ENCODE results near the gene ACTN4. TPM values are rescaled to one million over a fixed set of nuclear protein-coding genes. Genes with fewer than 3 reads are reported as not detected.

ACTN4 gene
- polyA plus RNA-seq, 4 donors: 655 to 698 (median 680) TPM

DNA sequence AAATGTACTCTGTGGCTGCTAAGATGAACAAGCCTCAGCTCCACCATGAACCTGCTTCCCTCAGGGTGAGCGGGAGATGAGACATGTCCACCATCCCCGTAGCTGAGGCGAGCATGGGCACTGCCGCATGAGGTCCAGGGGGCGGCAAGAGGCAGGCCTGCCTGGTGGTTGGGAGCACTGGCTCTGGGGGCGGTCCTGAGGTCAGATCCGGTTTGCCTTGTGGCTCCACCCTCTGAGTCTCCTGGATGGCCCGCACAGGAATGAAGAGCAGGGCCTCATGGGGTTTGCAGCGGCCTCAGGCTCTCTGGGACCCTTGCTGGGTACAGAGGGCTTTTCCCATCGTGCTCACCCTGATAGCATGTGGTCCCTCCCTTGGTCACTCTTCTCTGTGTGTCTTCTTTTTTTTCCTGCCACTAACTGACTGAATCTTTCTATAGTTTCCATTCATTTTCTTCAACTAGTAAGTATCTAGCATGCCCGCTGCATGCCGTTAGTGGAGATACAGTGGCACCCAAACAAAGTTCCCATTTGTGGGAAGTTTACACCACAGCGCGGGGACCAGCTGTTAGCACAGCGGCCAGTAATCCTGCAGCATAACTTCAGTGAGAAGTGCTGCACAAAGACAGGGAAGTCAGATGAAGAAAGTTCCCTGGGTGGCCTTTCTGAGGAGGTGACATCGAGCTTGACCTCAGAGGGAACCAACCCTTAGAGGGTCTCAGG is 59.5 kb downstream of the ACTN4 start:
- DNase-seq (ENCODE audit: low read depth in 4 of 4, low spot score in 2 of 4): no peak

DNA sequence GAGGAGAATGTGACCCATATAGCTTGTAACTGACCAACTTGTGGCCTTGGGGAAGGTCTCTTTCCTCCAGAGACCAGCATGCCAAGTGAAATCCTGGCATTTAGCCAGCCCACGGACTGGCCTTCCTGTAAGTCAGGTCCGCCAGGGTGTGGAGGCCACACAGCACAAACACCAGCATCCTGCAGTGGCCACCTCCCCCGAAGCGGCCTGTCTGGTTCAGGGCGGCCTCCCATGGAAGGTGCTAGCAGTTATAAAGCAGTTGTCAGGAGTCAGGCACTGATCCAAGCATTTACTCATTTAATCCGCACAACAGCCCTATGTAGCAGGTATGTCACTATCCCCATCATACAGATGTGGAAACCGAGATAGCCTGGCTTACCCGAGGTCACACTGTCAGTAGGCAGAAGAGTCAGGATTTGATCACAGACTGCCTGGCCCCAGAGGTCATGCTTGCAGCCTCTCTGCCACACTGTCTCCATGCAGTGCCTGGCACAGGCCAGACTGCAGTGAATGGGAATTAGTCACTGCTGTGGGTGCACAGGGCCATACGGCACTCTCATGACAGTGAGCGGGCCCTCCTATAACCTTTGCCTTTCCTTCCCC is 60.2 kb downstream of the ACTN4 start:
- DNase-seq (ENCODE audit: low read depth in 4 of 4, low spot score in 2 of 4): no peak

DNA sequence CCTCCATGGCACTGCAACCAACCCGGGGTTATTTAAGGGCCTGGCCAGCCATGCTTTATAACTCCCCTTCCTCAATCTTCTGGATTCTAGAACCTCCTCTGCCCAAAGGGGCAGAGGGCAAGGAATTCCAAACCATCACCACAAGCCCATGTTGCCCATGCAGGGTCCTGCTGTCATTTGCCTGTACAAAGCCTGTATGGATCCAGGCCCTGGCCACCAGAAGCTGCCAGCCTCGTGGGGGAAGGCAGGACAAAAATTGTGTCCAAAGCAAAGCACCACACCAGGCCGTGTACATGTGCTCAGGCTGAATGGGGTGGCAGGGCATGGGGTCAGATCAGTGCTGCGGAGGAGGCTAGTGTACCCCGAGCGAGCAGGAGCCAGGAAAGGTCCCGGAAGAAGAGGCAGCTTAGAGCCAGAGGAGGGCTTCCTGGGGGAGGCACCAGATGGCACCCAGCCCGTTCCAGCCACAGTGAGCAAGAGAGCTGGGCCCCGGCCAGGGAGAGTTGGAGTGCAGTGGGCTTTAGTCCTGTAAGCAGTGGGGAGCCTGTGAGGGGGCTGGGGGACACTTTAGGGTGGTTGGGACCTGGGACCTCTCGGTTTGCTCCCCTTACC is 61.1 kb downstream of the ACTN4 start:
- DNase-seq (ENCODE audit: low read depth in 4 of 4, low spot score in 2 of 4): no peak

DNA sequence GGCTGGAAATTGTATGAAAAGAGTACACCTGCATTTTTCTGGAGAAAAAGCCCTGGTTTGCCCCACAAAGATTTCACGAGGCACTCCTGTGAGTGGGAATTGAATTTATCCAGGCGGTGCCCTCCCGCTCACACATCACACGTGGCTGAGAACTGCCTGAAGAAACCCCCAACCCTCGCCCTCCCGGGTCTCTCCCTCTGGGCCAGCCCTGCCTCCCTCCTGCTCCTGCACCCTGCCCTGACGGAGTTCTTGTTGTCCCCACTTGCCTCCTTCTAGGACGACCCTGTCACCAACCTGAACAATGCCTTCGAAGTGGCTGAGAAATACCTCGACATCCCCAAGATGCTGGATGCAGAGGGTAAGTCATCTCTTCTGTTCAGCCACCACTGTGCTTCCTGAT is 61.7 kb downstream of the ACTN4 start:
- DNase-seq (ENCODE audit: low read depth in 4 of 4, low spot score in 2 of 4): no peak

DNA sequence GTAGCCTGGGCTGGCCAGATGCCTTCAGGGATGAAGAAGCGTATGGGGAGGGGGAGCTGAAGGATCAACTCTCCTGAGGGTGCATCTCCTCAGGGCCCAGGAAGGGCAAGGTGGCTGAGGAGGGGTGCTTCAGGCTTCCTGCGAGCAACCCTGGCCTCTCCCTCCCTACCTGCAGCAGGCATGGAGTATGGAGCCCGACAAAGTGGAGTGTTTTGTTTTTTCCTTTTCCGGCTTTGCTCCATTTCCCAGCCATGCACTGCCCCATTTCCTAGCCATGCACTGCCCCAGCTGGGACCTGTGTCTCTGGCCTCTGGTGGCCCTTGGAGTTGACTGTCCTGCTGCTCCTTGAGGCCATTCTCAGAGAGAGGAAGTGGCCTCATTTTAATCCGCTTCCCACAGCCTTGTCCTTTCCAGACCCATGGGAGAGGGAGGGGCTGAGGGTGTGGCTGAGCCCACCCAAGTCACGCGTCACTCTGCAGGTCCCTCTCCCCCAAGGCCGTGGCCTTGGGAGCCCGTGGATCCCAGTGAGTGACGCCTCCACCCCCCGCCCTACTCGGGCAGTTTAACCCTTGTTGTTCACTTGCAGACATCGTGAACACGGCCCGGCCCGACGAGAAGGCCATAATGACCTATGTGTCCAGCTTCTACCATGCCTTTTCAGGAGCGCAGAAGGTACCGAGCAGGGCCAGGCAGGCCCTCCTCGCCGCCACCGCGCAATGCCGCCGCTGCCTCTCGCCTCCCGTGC is 62.4 kb downstream of the ACTN4 start:
- no peak for DNase-seq (ENCODE audit: low read depth in 4 of 4, low spot score in 2 of 4)

DNA sequence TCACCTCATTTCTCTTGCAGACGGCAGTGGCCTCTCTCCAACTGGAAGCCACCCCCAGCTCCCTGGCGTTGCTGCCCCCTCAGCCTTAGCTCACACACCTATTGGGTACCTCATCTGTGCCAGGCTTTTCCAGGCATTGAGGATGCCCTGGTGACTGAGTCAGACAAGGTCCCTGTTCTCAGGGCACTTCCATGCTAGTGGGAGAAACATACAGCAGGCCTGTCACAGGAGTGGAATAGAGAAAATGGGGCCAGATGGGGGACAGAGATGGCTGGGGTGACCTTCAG is 62.9 kb downstream of the ACTN4 start:
- no peak for DNase-seq (ENCODE audit: low read depth in 4 of 4, low spot score in 2 of 4)

DNA sequence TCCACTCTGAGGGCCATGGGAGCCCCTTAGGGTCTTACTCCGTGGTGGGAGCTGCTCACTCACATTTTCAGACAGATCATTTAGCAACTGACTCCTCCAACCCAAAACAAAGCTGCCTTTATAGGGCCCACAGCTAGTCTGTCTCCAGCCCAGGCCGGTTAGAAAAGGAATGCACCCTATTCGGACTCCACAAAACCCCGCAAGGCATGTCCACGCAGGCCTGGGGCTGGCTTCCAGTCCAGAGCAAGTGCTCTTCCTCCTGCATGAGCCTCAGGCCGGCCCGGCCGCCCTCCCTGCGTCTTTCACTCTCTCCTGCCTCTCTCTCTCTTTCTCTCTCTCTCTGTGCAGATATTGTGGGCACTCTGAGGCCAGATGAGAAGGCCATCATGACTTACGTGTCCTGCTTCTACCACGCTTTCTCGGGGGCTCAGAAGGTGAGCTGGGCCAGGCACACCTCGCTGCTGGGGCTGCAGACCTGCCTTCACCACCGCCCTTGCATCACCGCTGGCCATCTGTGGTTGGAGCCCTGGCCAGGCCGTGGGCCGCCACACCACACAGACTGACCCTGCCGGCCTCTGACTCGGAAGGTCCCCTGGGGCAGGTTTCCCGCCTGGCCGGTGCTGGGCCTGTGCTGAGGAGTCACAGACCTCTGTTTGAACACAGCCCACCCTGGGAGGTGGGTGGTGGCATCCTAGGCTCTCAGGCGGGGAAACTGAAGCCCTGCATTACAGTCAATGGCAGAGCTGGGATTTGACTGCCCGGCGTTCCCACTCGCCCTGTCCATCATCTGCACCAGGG is 63.7 kb downstream of the ACTN4 start:
- DNase-seq (ENCODE audit: low read depth in 4 of 4, low spot score in 2 of 4): no peak

DNA sequence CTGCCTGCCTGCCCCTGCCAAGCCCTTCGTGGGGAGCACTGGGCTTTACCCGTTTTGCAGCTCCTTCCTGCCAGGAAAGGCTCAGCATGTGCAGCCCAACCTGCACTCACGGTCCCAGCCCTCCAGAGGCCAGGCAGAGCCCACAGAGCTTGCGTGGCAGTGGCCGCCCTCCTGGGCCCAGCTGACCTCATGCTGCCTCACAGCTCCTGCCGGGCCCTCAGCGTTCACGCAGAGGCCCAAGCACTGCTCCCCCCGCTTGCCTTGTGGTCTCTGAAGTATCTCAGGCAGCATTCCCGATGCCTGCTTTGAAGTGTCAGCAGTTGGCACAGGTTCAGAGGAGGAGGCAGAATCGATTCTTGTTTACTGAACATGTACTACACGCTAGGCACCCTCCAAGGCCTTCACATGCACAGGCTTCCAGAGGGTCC is 64.3 kb downstream of the ACTN4 start:
- DNase-seq (ENCODE audit: low read depth in 4 of 4, low spot score in 2 of 4): no peak

DNA sequence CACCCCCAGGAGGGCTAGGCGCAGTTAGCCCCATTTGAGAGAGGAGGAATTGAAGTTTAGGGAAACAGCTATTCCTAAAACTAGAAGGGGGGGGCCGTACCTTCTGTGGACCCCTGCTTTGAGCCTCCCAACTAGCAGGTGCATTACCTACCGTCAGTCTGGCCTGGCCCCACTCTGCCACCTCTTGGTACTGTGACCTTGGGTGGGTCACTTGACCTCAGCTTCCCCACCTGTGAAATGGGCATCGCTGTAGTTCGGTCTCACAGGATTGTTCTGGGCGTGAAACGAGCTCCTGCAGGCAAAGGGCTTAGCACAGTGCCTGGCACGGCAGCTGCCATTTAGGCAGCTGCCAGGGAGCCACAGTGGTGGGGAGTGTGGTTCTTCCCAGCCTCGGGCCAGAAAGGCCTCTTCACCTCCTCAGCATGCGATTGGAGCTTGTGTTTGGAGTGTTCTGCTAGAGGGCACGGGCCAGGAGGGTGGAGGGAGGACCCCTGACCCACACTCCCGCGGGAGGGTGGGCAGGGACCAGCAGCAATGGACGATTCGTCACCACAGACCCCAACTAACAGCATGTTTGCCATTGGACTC is 64.8 kb downstream of the ACTN4 start:
- DNase-seq (ENCODE audit: low read depth in 4 of 4, low spot score in 2 of 4): no peak

DNA sequence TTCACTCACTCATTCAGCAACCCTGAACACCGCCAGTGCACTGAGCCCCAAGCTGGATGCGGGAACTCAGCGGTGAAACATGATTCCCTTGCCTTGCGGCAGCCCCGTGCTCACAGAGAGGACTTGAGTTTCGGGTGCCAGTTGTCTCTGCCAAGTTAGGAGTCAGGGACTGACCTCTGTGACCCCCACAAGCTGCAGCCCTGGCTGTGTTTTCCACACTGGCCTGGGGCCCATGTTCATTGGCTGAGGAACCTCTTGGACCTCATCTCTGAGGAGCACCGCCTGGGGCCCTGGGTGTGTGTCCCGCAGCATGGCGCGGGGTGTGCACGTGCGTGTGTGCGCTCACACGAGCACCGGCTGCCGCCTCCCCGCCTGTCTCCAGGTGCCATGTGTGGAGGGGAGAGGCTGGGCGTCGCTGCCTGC is 65.8 kb downstream of the ACTN4 start:
- DNase-seq (ENCODE audit: low read depth in 4 of 4, low spot score in 2 of 4): no peak

DNA sequence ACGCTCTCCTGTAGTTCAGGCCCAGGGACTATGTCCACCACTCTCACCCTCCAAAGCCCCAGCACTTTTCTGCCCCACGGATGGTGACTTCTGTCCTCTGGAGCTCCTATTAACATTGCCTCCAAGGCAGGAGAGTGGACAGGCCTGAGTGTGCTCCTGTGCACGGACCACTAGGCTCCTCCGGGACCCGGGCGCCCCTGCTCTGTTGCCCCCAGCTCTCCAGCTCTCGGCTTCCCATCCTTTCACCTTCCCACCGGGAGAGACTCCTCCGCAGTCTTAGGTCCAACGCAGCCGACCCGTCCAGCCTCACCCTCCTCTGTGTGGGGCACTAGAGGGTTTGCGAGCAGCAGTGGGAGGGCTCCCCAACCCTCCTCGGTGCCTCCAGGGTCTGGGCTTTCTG is 66.4 kb downstream of the ACTN4 start:
- no peak for DNase-seq (ENCODE audit: low read depth in 4 of 4, low spot score in 2 of 4)

DNA sequence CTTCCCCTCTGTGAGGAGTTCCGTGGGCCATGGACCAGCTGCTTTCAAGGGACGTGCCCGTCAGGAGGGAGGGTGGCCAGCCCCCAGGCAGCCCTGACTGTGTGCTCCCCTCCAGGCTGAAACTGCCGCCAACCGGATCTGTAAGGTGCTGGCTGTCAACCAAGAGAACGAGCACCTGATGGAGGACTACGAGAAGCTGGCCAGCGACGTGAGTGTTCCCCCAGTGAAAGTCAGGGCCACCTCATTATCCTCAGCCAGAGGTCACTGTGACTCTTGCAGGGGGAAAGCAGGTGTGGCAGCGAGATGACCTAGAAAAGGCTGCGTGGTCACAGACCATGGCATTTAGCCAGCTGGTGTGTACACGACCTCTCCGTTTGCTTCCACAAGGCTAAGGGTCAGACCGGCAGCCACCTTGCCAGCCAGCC is 66.9 kb downstream of the ACTN4 start:
- DNase-seq (ENCODE audit: low read depth in 4 of 4, low spot score in 2 of 4): no peak

DNA sequence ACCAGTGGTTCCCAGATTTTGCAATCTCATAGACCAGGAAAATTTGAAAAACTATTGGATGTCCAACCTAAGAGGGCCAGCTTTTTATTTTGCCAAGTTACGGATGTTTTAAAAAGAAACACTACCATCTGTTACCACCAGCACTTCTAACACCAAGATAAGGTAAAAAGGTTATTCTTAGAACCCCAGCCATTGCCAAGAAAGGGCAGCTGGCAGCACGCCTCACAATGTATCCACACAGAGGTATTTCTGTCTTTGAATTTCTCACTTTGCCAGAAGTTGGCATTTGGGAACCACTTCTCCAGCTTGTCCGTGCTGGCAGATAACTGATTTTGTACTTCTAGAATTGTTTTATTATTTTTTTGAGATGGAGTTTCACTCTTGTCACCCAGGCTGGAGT is 68.1 kb downstream of the ACTN4 start:
- DNase-seq (ENCODE audit: low read depth in 4 of 4, low spot score in 2 of 4): no peak

DNA sequence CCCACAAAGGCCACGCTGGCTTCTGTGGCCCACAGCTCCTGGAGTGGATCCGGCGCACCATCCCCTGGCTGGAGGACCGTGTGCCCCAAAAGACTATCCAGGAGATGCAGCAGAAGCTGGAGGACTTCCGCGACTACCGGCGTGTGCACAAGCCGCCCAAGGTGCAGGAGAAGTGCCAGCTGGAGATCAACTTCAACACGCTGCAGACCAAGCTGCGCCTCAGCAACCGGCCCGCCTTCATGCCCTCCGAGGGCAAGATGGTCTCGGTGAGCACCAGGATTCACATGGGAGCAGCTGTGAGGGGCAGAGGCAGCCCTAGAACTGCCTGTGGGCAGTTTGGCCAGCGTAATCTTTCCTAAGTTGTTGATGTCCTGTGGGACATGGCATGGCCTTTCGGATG is 69.6 kb downstream of the ACTN4 start:
- no peak for DNase-seq (ENCODE audit: low read depth in 4 of 4, low spot score in 2 of 4)

DNA sequence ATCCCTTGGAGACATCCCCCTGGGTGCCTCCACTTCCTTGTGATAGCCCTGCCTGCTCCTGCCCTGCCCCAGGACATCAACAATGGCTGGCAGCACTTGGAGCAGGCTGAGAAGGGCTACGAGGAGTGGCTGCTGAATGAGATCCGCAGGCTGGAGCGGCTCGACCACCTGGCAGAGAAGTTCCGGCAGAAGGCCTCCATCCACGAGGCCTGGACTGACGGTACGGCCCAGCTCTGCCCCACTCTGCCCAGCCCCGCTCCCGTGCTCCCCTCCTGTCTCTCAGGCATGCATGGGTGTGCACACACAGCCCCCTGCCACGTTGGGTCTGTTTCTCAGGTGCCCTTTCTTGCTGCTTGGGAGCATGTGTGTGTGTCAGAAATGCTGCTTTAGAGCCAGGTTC is 70.4 kb downstream of the ACTN4 start:
- DNase-seq (ENCODE audit: low read depth in 4 of 4, low spot score in 2 of 4): no peak

DNA sequence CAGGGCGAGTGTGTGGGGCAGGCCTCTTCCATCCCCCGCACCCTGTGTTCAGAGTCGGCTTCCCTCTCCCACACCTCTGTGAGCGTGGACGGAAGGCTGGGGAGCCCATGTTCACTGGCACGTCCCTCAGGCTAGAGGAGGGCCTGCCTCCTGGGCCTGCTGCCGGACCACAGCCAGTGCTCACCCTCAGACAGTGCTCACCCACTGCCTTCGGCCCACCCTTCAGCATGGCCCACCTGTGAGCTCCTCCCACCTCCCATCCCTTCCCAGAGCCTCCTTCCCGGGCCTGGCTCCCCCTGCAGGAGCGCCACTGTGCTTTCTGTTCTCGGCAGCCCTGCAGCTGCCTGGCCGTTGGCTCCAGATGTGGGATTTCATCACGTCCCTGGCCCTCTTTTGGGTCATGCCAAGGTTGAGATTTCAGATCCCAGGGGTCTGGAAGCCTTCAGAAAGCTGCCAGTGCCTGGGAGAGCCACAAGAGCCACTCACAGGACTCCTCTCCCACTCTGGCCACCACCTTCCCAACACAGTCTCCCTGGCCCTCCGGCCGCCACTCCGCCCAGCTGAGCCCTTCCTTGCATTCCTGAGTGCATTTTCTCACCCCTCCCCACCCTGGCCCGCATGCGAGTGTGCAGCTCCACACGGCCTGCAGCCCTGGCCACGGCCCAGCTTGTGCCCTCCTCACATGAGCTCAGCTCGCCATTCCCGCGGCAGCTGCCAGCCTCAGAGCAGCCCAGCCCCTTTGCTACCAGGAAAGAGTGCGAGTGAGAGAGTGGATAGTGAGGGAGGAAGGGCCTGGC is 71.5 kb downstream of the ACTN4 start:
- no peak for DNase-seq (ENCODE audit: low read depth in 4 of 4, low spot score in 2 of 4)

DNA sequence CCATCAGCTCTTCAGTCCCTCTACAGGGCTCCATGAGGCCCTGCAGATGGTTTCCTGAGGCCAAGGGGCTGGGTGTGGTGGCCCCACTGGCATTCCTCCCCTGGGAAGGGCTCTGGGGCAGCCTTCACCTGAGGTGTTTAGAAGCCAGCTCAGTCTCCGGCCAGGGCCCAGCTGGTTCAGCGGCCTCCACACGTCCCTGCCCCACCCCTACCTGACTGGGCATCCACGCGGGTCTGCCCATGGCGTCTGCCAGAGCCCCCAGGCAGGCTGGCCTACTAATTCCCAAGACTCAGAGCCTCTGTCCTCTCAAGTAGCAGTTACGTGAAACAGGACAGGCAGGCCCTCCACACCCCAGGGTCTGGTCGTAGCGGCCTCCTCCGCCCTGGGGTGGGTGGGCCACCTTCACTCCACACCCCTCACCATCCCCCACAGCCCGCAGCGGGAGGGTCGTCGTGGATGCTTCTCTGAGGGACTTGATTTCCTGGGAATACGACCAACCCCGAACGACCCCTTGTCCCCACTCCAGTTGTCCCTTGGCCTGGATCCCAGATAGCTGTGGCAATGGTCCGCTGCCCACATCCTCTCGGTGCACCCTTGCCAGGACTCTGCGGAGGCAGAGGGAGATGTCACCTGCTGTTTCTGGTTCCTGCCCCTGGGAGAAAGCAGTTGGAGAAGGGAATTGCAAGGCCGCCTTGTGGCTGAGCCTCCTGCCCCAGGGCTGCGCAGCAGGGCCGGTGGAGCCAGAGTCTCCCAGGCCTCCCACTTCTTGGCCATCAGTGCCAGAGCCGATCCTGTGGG is 72.5 kb downstream of the ACTN4 start:
- DNase-seq (ENCODE audit: low read depth in 4 of 4, low spot score in 2 of 4): no peak

DNA sequence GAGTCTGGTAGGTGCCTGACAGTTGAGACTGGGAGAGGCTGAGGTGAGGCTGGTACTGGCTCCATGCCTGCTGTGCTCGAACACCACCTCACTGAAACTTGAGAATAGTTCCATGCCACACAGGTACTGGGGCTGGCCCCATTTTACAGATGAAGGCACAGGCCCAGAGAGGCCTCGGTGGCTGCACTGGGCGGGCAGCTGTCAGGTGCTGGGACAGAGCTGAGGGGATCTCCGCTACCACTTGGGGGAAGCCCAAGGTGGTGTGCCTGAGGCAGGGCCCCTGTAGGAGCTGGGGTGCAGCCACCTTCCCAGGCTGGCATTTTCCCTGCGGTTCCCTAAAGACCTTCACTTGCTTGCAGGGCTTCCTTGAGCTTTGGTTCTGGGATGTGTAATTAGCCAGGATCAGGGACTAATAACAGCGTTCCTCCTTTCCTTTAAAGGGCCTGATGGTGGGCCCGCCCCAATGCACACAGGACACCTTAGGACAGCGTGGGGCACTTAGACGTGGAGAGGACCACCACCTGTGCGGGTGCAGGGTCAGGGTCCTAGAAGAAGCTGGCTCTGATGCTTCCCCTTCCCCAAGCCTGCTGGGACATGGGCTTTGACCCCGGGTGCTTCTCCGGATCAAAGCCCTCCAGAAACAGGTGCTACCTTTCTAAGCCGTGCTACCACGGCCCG is 73.2 kb downstream of the ACTN4 start:
- no peak for DNase-seq (ENCODE audit: low read depth in 4 of 4, low spot score in 2 of 4)

All from left renal cortex interstitium (tissue), 4 donors.